Right lobe of liver (tissue), 6 donors: Measurements from ENCODE around the gene TOMM40L. TPM values are rescaled to one million over a fixed set of nuclear protein-coding genes. Genes with fewer than 3 reads are reported as not detected.

Experiments used
- ATAC-seq, 4 donors: fragments of 200-7000 bp; cut with Tn5 transposase; one replicate each; pipeline ENCODE4 v1.9.1; 2020; ENCODE audit warnings: mild to moderate bottlenecking in 4 of 4, moderate library complexity in 4 of 4
- DNase-seq, 3 donors: peaks; one replicate each; pipeline ENCODE4 v3.0.0-alpha.2; 2020
- H3K27ac ChIP-seq, 3 donors: fragments of 200-600 bp; one replicate each; pipeline ENCODE4 v1.8.0; 2022
- H3K27me3 ChIP-seq, 2 donors: fragments of 200-600 bp; one replicate each; pipeline ENCODE4 v1.8.0; 2022
- H3K36me3 ChIP-seq, 4 donors: fragments of 200-600 bp; sonication (generic) in 1 of 4; one replicate each; pipeline versions ENCODE4 v1.5.1 to v1.8.0; 2017 to 2022; ENCODE audit warnings: control low read depth in 1 of 4
- H3K4me1 ChIP-seq, 4 donors: fragments of 200-600 bp; sonication (generic) in 1 of 4; one replicate each; pipeline versions ENCODE4 v1.5.1 to v1.8.0; 2017 to 2022; ENCODE audit warnings: control low read depth in 1 of 4
- H3K4me3 ChIP-seq, 3 donors: fragments of 200-600 bp; one replicate each; pipeline ENCODE4 v1.8.0; 2022
- H3K9me3 ChIP-seq, 4 donors: fragments of 200-600 bp; sonication (generic) in 1 of 4; one replicate each; pipeline versions ENCODE4 v1.5.1 to v1.8.0; 2017 to 2022; ENCODE audit warnings: control low read depth in 1 of 4
- POLR2A ChIP-seq: fragments of 450-650 bp; IDR thresholded peaks from one replicate; pipeline ENCODE4 v1.6.1; 2017; ENCODE audit warnings: antibody characterized with exemption, mild to moderate bottlenecking
- WGBS: methylation state at CpG from one replicate; pipeline ENCODE4 v1.1.6; 2018; ENCODE audit warnings: low coverage, low lambda C conversion rate; ENCODE audit not compliant: insufficient coverage; ENCODE audit errors: missing lambda C conversion rate; 5-methylcytosine and 5-hydroxymethylcytosine counted together
- intact Hi-C, 2 donors: fragments of 100-400 bp; cut with DNase I; formaldehyde crosslinking; loops; one replicate each; pipeline versions ENCODE4 v1.11.2 to v1.14.1; 2022
- total RNA-seq, 6 experiments: library from RNA; depleted of rRNA in 2 of 6; stranded (reverse); fragments of >200 nt in 2 of 6; fragmentation: NEBNext Ultra II Directional in 3 of 6; extraction: Animal tissue kit (Norgen Biotek cat#: 25700) in 3 of 6; gene quantifications; one replicate each; pipeline versions ENCODE4 v1.1.0 to v1.2.4, GENCODE V29; 2016 to 2023
- TF ChIP-seq, protein P1 (sequence below), 4 donors: fragments of 200-600 bp in 3 of 4; fragments of 450-650 bp in 1 of 4; IDR thresholded peaks; one replicate each; pipeline versions ENCODE4 v1.5.1 to v1.8.0; 2016 to 2022; ENCODE audit warnings: antibody characterized with exemption in 4 of 4, mild to moderate bottlenecking in 2 of 4
- donor health status: DM: no; HTN: yes; CAD: no.
- donor health status: DM: no; HTN: no; CAD: no.
- donor health status: DM: no; HTN: no; CAD: no.
- donor health status: DM: no; HTN: yes; CAD: no.
- donor health status: DM: no; HTN: yes; CAD: no.

Gene TOMM40L
- total RNA-seq, 6 experiments from 2014 or later = 4.3 to 18.5 (median 8.1) TPM

GRCh38 chr1:161195171-161195570 is 30.7 kb upstream of the TOMM40L start:
- WGBS = 61% methylated on average over 2 of the region's 4 CpGs

DNA sequence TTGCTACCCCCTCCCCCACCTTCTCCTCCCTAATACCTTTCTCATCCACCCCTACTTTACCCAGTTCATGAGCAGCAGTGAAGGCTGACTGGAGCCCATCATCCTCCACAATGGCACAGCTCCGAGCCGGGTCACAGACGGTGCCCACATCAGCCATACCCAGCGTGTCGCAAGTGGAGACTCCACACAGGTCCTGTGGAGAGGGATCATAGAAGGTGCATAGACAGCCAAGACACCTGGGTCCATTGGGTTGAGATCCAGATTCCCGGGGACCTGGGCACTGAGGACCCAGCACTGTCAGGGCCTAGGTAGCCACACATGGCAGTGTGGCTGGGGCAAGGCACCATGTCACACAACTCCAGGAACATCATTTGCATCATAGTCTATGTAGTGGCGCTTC is 29.7 kb upstream of the TOMM40L start:
- H3K27ac ChIP-seq = peak overlapping the region in 1 of 3 donors; percentile 55
- no peaks in the 10 kb centered on the region for H3K27me3 ChIP-seq
- ATAC-seq (no peak), DNase-seq (no peak)
- H3K4me3 ChIP-seq = peak overlapping the region in 1 of 3 donors; percentile 38
- WGBS = 100% methylated on average over 4 of the region's 7 CpGs
- intact Hi-C loops = loop anchor here (10.0 kb wide), 2 partner anchors 179 to 189 kb away; no protein-coding TSS in a partner anchor
- no peaks in the 10 kb centered on the region for H3K36me3 ChIP-seq
- H3K4me1 ChIP-seq = peaks cover 0 to 26% (median 15%) of the 10 kb centered on the region in 4 donors
- H3K9me3 ChIP-seq = no peaks in the 10 kb centered on the region
- TF ChIP-seq POLR2A = no peak
- TF ChIP-seq, protein P1, sequence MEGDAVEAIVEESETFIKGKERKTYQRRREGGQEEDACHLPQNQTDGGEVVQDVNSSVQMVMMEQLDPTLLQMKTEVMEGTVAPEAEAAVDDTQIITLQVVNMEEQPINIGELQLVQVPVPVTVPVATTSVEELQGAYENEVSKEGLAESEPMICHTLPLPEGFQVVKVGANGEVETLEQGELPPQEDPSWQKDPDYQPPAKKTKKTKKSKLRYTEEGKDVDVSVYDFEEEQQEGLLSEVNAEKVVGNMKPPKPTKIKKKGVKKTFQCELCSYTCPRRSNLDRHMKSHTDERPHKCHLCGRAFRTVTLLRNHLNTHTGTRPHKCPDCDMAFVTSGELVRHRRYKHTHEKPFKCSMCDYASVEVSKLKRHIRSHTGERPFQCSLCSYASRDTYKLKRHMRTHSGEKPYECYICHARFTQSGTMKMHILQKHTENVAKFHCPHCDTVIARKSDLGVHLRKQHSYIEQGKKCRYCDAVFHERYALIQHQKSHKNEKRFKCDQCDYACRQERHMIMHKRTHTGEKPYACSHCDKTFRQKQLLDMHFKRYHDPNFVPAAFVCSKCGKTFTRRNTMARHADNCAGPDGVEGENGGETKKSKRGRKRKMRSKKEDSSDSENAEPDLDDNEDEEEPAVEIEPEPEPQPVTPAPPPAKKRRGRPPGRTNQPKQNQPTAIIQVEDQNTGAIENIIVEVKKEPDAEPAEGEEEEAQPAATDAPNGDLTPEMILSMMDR (IDR thresholded peaks at IDR 0.05) = no peak

More at GRCh38 chr1:161195171-161195570, 30.7 kb upstream of the TOMM40L start:
- no peak overlapping the region for H3K4me3 ChIP-seq
- no peaks in the 10 kb centered on the region for H3K27me3 ChIP-seq
- no peaks in the 10 kb centered on the region for H3K36me3 ChIP-seq
- H3K4me1 ChIP-seq = peaks cover 0 to 19% (median 13%) of the 10 kb centered on the region in 4 donors
- ATAC-seq (no peak), DNase-seq (no peak)
- no peaks in the 10 kb centered on the region for H3K9me3 ChIP-seq
- TF ChIP-seq, protein P1 (IDR thresholded peaks at IDR 0.05) = no peak
- TF ChIP-seq POLR2A = no peak
- intact Hi-C loops = loop anchor here (10.0 kb wide), 2 partner anchors 180 to 190 kb away; no protein-coding TSS in a partner anchor
- no peak overlapping the region for H3K27ac ChIP-seq

GRCh38 chr1:161196521-161197451 is 29.1 kb upstream of the TOMM40L start:
- no peaks in the 10 kb centered on the region for H3K36me3 ChIP-seq
- TF ChIP-seq POLR2A = peak; percentile 8
- TF ChIP-seq, protein P1 (IDR thresholded peaks at IDR 0.05) = no peak
- 55% methylated on average over 8 of the region's 27 CpGs for WGBS
- peaks cover 0 to 31% (median 19%) of the 10 kb centered on the region in 4 donors for H3K4me1 ChIP-seq
- H3K27ac ChIP-seq = peak overlapping the region; percentile 36 to 95 (median 55)
- H3K9me3 ChIP-seq = no peaks in the 10 kb centered on the region
- intact Hi-C loops = loop anchor here (10.0 kb wide), 2 partner anchors 178 to 188 kb away; no protein-coding TSS in a partner anchor
- no peak for ATAC-seq
- H3K4me3 ChIP-seq = peak overlapping the region in 1 of 3 donors; percentile 38
- H3K27me3 ChIP-seq = no peaks in the 10 kb centered on the region
- no peak for DNase-seq

GRCh38 chr1:161197560-161198193 is 28.2 kb upstream of the TOMM40L start:
- Histone ChIP-seq H3K4me3 (peak overlapping the region; percentile 19 to 38 (median 23)), H3K9me3 (no peaks in the 10 kb centered on the region), H3K27me3 (no peaks in the 10 kb centered on the region), H3K27ac (peak overlapping the region; percentile 36 to 95 (median 55)), H3K4me1 (peaks cover 0 to 30% (median 18%) of the 10 kb centered on the region in 4 donors), H3K36me3 (no peaks in the 10 kb centered on the region)
- WGBS = 55% methylated on average over 4 of the region's 11 CpGs
- ATAC-seq = no peak
- TF ChIP-seq, protein P1 (IDR thresholded peaks at IDR 0.05) = no peak
- TF ChIP-seq POLR2A = no peak
- DNase-seq = no peak
- intact Hi-C loops = loop anchor here (10.0 kb wide), 2 partner anchors 177 to 187 kb away; no protein-coding TSS in a partner anchor
